AG20443 (cell line): Measurements from ENCODE around the gene FYN.

Experiments used
- DNase-seq: peaks from one replicate; pipeline ENCODE4 v3.0.0; 2012; ENCODE audit warnings: low spot score, mixed read lengths

Gene FYN

GRCh38 chr6:111725446-111726112 is 147.7 kb downstream of the FYN start:
- peak; percentile 71 for DNase-seq

- no peak for DNase-seq
Measured at GRCh38 chr6:111724505-111724904, 148.7 kb downstream of the FYN start.

- no peak for DNase-seq
Measured at GRCh38 chr6:111724039-111724438, 149.2 kb downstream of the FYN start.

GRCh38 chr6:111723412-111723970 is 149.8 kb downstream of the FYN start:
- DNase-seq: no peak

- DNase-seq: peak; percentile 30
Measured at GRCh38 chr6:111722179-111722731, 151.0 kb downstream of the FYN start.

- peak; percentile 37 for DNase-seq
Measured at GRCh38 chr6:111721753-111722154, 151.5 kb downstream of the FYN start.

GRCh38 chr6:111720931-111721496 is 152.2 kb downstream of the FYN start:
- no peak for DNase-seq

- peak; percentile 38 for DNase-seq
Measured at GRCh38 chr6:111718990-111719389, 154.3 kb downstream of the FYN start.

- DNase-seq: no peak
Measured at GRCh38 chr6:111718326-111718725, 154.9 kb downstream of the FYN start.

GRCh38 chr6:111717621-111718020 is 155.6 kb downstream of the FYN start:
- no peak for DNase-seq

- no peak for DNase-seq
Measured at GRCh38 chr6:111716325-111716724, 156.9 kb downstream of the FYN start.

- no peak for DNase-seq
Measured at GRCh38 chr6:111715321-111715720, 157.9 kb downstream of the FYN start.

- no peak for DNase-seq
Measured at GRCh38 chr6:111714416-111715270, 158.6 kb downstream of the FYN start.

- no peak for DNase-seq
Measured at GRCh38 chr6:111713811-111714210, 159.4 kb downstream of the FYN start.

- DNase-seq: no peak
Measured at GRCh38 chr6:111713236-111713635, 160.0 kb downstream of the FYN start.

GRCh38 chr6:111711984-111712752 is 161.1 kb downstream of the FYN start:
- DNase-seq: peak; percentile 58

- DNase-seq: peak; percentile 42
Measured at GRCh38 chr6:111711476-111711875, 161.8 kb downstream of the FYN start.

- no peak for DNase-seq
Measured at GRCh38 chr6:111710911-111711310, 162.3 kb downstream of the FYN start.

- DNase-seq: no peak
Measured at GRCh38 chr6:111710439-111710838, 162.8 kb downstream of the FYN start.

- peak; percentile 89 for DNase-seq
Measured at GRCh38 chr6:111709615-111710398, 163.4 kb downstream of the FYN start.

- DNase-seq: no peak
Measured at GRCh38 chr6:111709201-111709600, 164.1 kb downstream of the FYN start.
